Lower leg skin (tissue), 3 donors: ENCODE results near the gene ADAM10.

Experiments
- CTCF ChIP-seq, 3 donors: fragments of 450-650 bp; IDR thresholded peaks; one replicate each; pipeline ENCODE4 v1.5.1; 2016; ENCODE audit warnings: antibody characterized with exemption in 3 of 3, mild to moderate bottlenecking in 3 of 3, moderate library complexity in 2 of 3
- POLR2A ChIP-seq, 2 donors: fragments of 450-650 bp; IDR thresholded peaks; one replicate each; pipeline ENCODE4 v1.6.1; 2016 to 2017; ENCODE audit warnings: antibody characterized with exemption in 2 of 2, mild to moderate bottlenecking in 1 of 2, moderate library complexity in 1 of 2

DNA sequence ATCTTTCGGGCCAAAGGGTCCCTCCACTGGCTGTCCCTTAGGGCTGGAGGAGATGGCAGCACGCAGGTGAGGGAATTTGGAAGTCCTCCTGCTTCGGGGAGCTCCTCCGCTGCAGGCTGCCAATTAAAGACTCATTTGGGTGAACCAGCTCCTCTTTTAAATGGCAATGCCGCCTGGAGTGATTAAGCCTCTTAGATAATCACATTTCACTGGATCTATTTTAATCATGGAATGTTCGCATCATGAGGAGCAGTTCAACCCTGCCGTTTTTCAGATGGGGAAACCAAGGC lies 199.8 kb downstream of the ADAM10 start:
- TF ChIP-seq CTCF (IDR thresholded peaks at IDR 0.05) (no peak), POLR2A (IDR thresholded peaks at IDR 0.05) (no peak)
